Measurements from ENCODE around the gene GH1. TPM values are rescaled to one million over a fixed set of nuclear protein-coding genes. Genes with fewer than 3 reads are reported as not detected.

The GH1 gene
- total and polyA plus RNA-seq, 2 of the 13 experiments (the other 11 are each of a cell fraction or from before 2014, with no cell fraction given), result not detected

- no peaks in the 10 kb centered on the region for H4K20me1 ChIP-seq (ENCODE audit: insufficient read depth, low read length)
- peak; percentile 92 for ATAC-seq
- intact Hi-C loops (cut with micrococcal nuclease; ENCODE audit: unreplicated experiment) (loop anchor here (2.0 to 10.0 kb wide), 4 partner anchors 31 to 215 kb away; partner anchors contain the start of gene ERN1), in situ Hi-C loops (cut with HindIII; ENCODE audit: extremely low pct_ligation_motif_present, low pct_unique_long_range_greater_than_20kb) (no loop called here)
- no peak overlapping the region for H3K4me3 ChIP-seq (replicated peaks in 1 of 3; ENCODE audit: insufficient read depth in 1 of 3, low read depth in 2 of 3, low read length in 3 of 3)
- no peaks in the 10 kb centered on the region for H3K9me3 ChIP-seq (ENCODE audit: low read length)
- peaks cover under 1 to 24% of the 10 kb centered on the region in 2 experiments; a peak in 3 of 5 replicates for H3K27me3 ChIP-seq (ENCODE audit: control insufficient read depth in 1 of 2, insufficient read depth in 2 of 2, low read length in 2 of 2)
- H3K4me2 ChIP-seq (ENCODE audit: low read depth, low read length), result no peak overlapping the region
- no peaks in the 10 kb centered on the region for H3K79me2 ChIP-seq (ENCODE audit: insufficient read depth, low read length)
- peaks cover 16% of the 10 kb centered on the region for H3K4me1 ChIP-seq (ENCODE audit: insufficient read depth, low read length)
- WGBS (ENCODE audit: low lambda C conversion rate), result 33% methylated on average over 8 of the region's 8 CpGs
- peak; percentile 44 for DNase-seq (ENCODE audit: low spot score)
- no TSS peak for BruUV-seq (replicated peaks)
- H3K9ac ChIP-seq (ENCODE audit: insufficient read depth, low read depth, low read length), result no peak overlapping the region
- no peak overlapping the region for H2AFZ ChIP-seq (ENCODE audit: low read length)
- H3K36me3 ChIP-seq (replicated peaks in 1 of 2; ENCODE audit: control insufficient read depth in 1 of 2, insufficient read depth in 2 of 2, low read length in 2 of 2), result no peaks in the 10 kb centered on the region
- peak; percentile 23 for FAIRE-seq
- ChIA-PET POLR2A (interaction anchor here (1.1 to 2.2 kb wide), 3 partner anchors 27 to 226 kb away, joined by 3 to 10 read pairs (median 4); no protein-coding TSS in a partner anchor), CTCF (ENCODE audit: low intra/inter-chr PET ratio, low total read pairs) (interaction anchor here (0.7 to 2.6 kb wide), 6 partner anchors 27 to 214 kb away, joined by 3 to 27 read pairs (median 12); no protein-coding TSS in a partner anchor)
- H3K27ac ChIP-seq (ENCODE audit: extremely low read length, insufficient read depth, low read length), result no peak overlapping the region
- no peak for TF ChIP-seq HNF4A (CRISPR knock-in tag; IDR thresholded peaks at IDR 0.05)
- TF ChIP-seq FUBP1 (CRISPR knock-in tag; IDR thresholded peaks at IDR 0.05; ENCODE audit: borderline replicate concordance), result no peak
- TF ChIP-seq HDAC6 (IDR thresholded peaks at IDR 0.05; ENCODE audit: low read depth, low read length), result no peak
- no peak for TF ChIP-seq ZNF674 (CRISPR knock-in tag; IDR thresholded peaks at IDR 0.05; ENCODE audit: low read depth)
- TF ChIP-seq FOSL2 (CRISPR knock-in tag; IDR thresholded peaks at IDR 0.05), result peak; percentile 36; the same call in 1 of the 2 replicates
- 0 out of 2 replicates have a peak, but pooled peaks have one; percentile 32 for TF ChIP-seq IKZF5 (CRISPR knock-in tag; IDR thresholded peaks at IDR 0.05)
- TF ChIP-seq ZNF44 (CRISPR knock-in tag; IDR thresholded peaks at IDR 0.05), result no peak
- no peak for TF ChIP-seq ZFP1 (CRISPR knock-in tag; IDR thresholded peaks at IDR 0.05)
- TF ChIP-seq ZBTB34 (CRISPR knock-in tag; IDR thresholded peaks at IDR 0.05), result no peak
- 0 out of 2 replicates have a peak, but pooled peaks have one; percentile 64 for TF ChIP-seq MTERF4 (CRISPR knock-in tag; IDR thresholded peaks at IDR 0.05)
- TF ChIP-seq NFATC3 (CRISPR knock-in tag; IDR thresholded peaks at IDR 0.05), result no peak
- TF ChIP-seq SNRNP70 (IDR thresholded peaks at IDR 0.05; ENCODE audit: low read depth, low read length), result no peak
- TF ChIP-seq NR1H2 (CRISPR knock-in tag; IDR thresholded peaks at IDR 0.05; ENCODE audit: borderline replicate concordance, low read depth), result no peak
- no peak for TF ChIP-seq ZNF282 (IDR thresholded peaks at IDR 0.05; ENCODE audit: partially characterized antibody)
- no peak for TF ChIP-seq MZF1 (CRISPR knock-in tag; IDR thresholded peaks at IDR 0.05; ENCODE audit: borderline replicate concordance)
- TF ChIP-seq FOXA3 (CRISPR knock-in tag; IDR thresholded peaks at IDR 0.05), result no peak
- no peak for TF ChIP-seq PPARG (CRISPR knock-in tag; conservative IDR thresholded peaks at IDR 0.05)
- no peak for TF ChIP-seq NAIF1 (CRISPR knock-in tag; IDR thresholded peaks at IDR 0.05; ENCODE audit: borderline replicate concordance)
- no peak for TF ChIP-seq ZBTB20 (CRISPR knock-in tag; IDR thresholded peaks at IDR 0.05; ENCODE audit: borderline replicate concordance, low read depth)
- TF ChIP-seq ZNF501 (CRISPR knock-in tag; IDR thresholded peaks at IDR 0.05), result 0 out of 2 replicates have a peak, but pooled peaks have one; percentile 32
- no peak for TF ChIP-seq KDM3A (CRISPR knock-in tag; IDR thresholded peaks at IDR 0.05; ENCODE audit: low read depth)
Observed at GRCh38 chr17:63919311-63919723, 678 bp upstream of the GH1 start.

All from HepG2 (cell line).